ENCODE measurements around the gene PLXNA1. TPM values are rescaled to one million over a fixed set of nuclear protein-coding genes. Genes with fewer than 3 reads are reported as not detected.

PLXNA1 gene
- total and polyA plus RNA-seq, 2 of the 8 experiments (the other 6 are each of a cell fraction or from before 2014, with no cell fraction given) = 47.5 to 54.9 TPM

GRCh38 chr3:127005864-127006500, 23.1 kb downstream of the PLXNA1 start (continued):
- TF ChIP-seq, protein P1, sequence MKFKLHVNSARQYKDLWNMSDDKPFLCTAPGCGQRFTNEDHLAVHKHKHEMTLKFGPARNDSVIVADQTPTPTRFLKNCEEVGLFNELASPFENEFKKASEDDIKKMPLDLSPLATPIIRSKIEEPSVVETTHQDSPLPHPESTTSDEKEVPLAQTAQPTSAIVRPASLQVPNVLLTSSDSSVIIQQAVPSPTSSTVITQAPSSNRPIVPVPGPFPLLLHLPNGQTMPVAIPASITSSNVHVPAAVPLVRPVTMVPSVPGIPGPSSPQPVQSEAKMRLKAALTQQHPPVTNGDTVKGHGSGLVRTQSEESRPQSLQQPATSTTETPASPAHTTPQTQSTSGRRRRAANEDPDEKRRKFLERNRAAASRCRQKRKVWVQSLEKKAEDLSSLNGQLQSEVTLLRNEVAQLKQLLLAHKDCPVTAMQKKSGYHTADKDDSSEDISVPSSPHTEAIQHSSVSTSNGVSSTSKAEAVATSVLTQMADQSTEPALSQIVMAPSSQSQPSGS (IDR thresholded peaks at IDR 0.05; ENCODE audit: low read length) = no peak
- TF ChIP-seq CREB1 (IDR thresholded peaks at IDR 0.05) (no peak), SAP30 (IDR thresholded peaks at IDR 0.05; ENCODE audit: insufficient read depth, insufficient replicate concordance, low read length) (no peak), EP300 (IDR thresholded peaks at IDR 0.05; ENCODE audit: borderline replicate concordance in 1 of 2, low read depth in 2 of 2, low read length in 2 of 2) (no peak)

Data from H1 (cell line).